Right cardiac atrium (tissue), 5 donors: ENCODE measurements around the gene ZDHHC4. TPM values are rescaled to one million over a fixed set of nuclear protein-coding genes. Genes with fewer than 3 reads are reported as not detected.
"Not testable (repeated sequence)": the region's sequence is repeated elsewhere in the genome, so short reads cannot be mapped to it uniquely, and the experiment has no call there.

Experiments used
- ATAC-seq, 2 donors: fragments of 200-7000 bp; cut with Tn5 transposase; one replicate each; pipeline versions ENCODE4 v1.8.0 to v1.9.1; 2020; ENCODE audit warnings: moderate library complexity in 2 of 2, mild to moderate bottlenecking in 1 of 2
- DNase-seq, 3 donors: peaks; one replicate each; pipeline ENCODE4 v3.0.0-alpha.2; 2020
- H3K27ac ChIP-seq: one replicate; pipeline ENCODE4 v1.5.1; 2013; ENCODE audit warnings: mild to moderate bottlenecking, low read length, control low read depth, moderate library complexity
- H3K27me3 ChIP-seq: one replicate; pipeline ENCODE4 v1.6.1; 2013; ENCODE audit not compliant: control insufficient read depth, insufficient read depth
- H3K4me1 ChIP-seq: one replicate; pipeline ENCODE4 v1.6.1; 2013; ENCODE audit warnings: low read length; ENCODE audit not compliant: control insufficient read depth, insufficient read depth
- H3K4me3 ChIP-seq: one replicate; pipeline ENCODE4 v1.5.1; 2013; ENCODE audit warnings: low read length, control low read depth
- H3K9me3 ChIP-seq: one replicate; pipeline ENCODE4 v1.6.1; 2013; ENCODE audit warnings: low read length; ENCODE audit not compliant: control insufficient read depth
- WGBS: extraction: QIAGEN DNeasy Blood & Tissue Kit; methylation state at CpG from one replicate; pipeline ENCODE4 v1.1.7; 2013; 5-methylcytosine and 5-hydroxymethylcytosine counted together
- intact Hi-C, 4 donors: fragments of 100-400 bp; cut with DNase I; formaldehyde crosslinking; loops; one replicate each; pipeline versions ENCODE4 v1.11.0 to v1.14.0; 2022 to 2023
- polyA plus RNA-seq: library from polyadenylated mRNA; stranded (reverse); fragments of 200-250 nt; gene quantifications from one replicate; pipeline ENCODE4 v1.2.3, GENCODE V29; 2013
- total RNA-seq, 4 donors: library from RNA; stranded (reverse); fragmentation: NEBNext Ultra II Directional; extraction: Animal tissue kit (Norgen Biotek cat#: 25700); gene quantifications; one replicate each; pipeline ENCODE4 v1.2.1, GENCODE V29; 2021
- donor health status: healthy with polysubstance abuse.
- donor health status: DM: no; HTN: yes; CAD: no.
- donor health status: DM: no; HTN: no; CAD: no.
- donor health status: DM: no; HTN: yes; CAD: no; lungs with severe emphysema.
- donor health status: DM: yes; HTN: yes; CAD: no.

ZDHHC4 gene
- total and polyA plus RNA-seq, 5 donors, result 37.1 to 51.7 (median 44.9) TPM

DNA sequence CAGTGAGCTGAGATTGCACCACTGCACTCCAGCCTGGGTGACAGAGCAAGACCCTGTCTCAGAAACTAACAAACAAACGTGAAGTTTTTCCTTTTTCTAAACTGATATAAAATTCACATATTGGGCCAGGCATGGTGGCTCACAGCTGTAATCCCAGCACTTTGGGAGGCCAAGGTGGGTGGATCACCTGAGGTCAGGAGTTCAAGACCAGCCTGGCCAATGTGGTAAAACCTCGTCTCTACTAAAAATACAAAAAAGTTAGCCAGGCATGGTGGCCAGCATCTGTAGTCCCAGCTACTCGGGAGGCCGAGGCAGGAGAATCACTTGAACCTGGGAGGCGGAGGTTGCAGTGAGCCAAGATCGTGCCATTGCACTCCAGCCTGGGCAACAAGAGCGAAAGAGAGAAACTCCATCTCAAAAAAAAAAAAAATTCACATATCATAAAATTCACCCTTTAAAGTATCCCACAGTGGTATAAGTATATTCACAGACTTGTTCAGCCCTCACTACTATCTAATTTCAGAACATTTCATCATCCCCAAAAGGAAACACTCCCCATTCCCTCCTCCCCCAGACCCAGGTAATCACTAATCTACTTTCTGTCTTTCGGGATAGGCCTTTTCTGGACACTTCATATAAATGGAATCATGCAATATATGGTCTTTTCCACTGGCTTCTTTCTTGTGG, 8.6 kb downstream of the ZDHHC4 start:
- H3K4me1 ChIP-seq, intact Hi-C loops, H3K9me3 ChIP-seq, ATAC-seq, H3K27ac ChIP-seq, DNase-seq, H3K4me3 ChIP-seq, H3K27me3 ChIP-seq: not testable (repeated sequence)
- 89% methylated on average over 8 of the region's 8 CpGs for WGBS

- no peak for ATAC-seq
- Histone ChIP-seq H3K4me1 (no peaks in the 10 kb centered on the region), H3K4me3 (no peak overlapping the region), H3K27me3 (no peaks in the 10 kb centered on the region), H3K27ac (no peak overlapping the region), H3K9me3 (no peaks in the 10 kb centered on the region)
- intact Hi-C loops, result no loop called here
- peak in 2 of 3 donors; percentile 51 to 65 for DNase-seq
- WGBS, result 74% methylated on average over 9 of the region's 9 CpGs
Measured at GRCh38 chr7:6588566-6588965, 11.3 kb downstream of the ZDHHC4 start.

DNA sequence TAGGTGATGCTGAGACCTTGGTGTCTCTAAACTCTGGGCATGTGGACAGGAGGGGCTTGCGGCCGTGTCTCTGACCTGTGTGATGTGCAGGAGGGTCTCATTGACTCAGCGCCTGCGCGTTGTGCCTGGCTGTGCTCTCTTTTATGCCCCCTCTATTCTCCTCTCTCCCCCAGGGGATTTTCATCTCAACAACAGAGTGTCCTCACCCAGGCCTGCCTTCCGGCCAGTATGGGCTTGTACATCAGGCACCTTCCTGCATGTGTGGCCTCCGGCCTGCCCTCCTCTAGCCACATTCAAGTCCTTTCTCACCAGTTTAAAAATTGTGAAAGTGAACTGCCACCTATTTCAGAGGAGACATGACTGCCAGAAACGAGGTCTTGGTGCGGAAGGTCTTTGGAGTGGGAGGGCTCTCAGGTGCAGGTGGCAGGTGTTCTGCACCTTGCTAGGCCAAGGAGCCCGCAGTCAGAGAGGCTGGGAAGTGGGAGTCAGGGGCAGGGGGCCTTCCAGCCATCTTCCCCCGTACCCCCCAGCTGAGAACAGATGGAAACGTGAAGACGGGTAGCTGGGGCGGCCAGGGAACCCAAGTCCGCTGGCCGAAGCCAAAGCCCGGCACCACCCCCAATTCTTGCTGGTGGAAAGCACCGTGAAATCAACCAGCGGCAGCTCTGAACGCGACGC, 12.0 kb downstream of the ZDHHC4 start:
- intact Hi-C loops, result no loop called here
- ATAC-seq (peak; percentile 8 to 16), DNase-seq (peak in 2 of 3 donors; percentile 23 to 40)
- WGBS, result 45% methylated on average over 22 of the region's 22 CpGs
- Histone ChIP-seq H3K4me1 (no peaks in the 10 kb centered on the region), H3K9me3 (no peaks in the 10 kb centered on the region), H3K27me3 (no peaks in the 10 kb centered on the region), H3K4me3 (peak overlapping the region; percentile 90), H3K27ac (no peak overlapping the region)

DNA sequence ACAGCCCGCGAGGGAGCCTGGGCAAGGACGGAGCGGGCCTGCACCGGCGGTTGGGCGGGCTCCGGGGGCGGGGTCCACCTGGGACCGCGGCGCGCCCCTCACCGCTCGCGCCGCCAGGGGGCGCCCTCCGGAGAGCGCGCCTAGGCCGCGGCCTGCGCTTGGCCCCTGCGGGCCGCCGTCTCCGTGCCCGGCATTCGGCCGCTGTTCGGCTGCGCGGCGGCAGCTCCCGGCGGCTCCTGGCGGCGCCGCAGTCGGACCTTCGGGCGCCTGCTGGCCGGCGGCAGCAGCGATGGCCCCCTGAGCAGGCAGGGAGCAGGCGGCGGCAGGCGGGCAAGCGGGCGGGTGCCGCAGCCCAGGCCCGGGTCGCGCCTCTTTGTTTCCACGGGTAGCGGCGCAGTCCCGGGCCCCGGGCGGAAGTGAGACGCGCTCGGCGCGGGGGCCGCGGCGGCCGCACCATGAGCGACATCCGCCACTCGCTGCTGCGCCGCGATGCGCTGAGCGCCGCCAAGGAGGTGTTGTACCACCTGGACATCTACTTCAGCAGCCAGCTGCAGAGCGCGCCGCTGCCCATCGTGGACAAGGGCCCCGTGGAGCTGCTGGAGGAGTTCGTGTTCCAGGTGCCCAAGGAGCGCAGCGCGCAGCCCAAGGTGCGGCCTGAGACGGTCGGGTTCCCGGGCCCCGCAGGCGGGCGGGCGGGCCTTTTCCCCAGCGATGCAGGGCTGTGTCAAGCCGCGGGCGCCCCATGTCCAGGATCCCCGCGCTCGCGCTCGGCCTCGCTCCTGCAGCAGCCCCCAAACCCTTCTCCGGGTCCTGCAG, 12.8 kb downstream of the ZDHHC4 start, which contains the start of gene INTS15:
Gene INTS15, plus strand, starts transcription at position 193 of the 816 bp plus-strand sequence. Its CDS starts 263 bp downstream, at position 456.
- intact Hi-C loops, result no loop called here
- WGBS, result under 1% methylated on average over 107 of the region's 107 CpGs
- peak; percentile 95 for ATAC-seq

GRCh38 chr7:6590645-6591110, 13.4 kb downstream of the ZDHHC4 start:
- Histone ChIP-seq H3K27ac (peak overlapping the region; percentile 58), H3K9me3 (no peaks in the 10 kb centered on the region), H3K4me1 (no peaks in the 10 kb centered on the region), H3K4me3 (peak overlapping the region; percentile 90), H3K27me3 (no peaks in the 10 kb centered on the region)
- WGBS, result 9% methylated on average over 10 of the region's 10 CpGs
- ATAC-seq, result no peak
- no peak for DNase-seq
- intact Hi-C loops, result no loop called here

More for the DNA sequence above, 12.8 kb downstream of the ZDHHC4 start, which contains the start of gene INTS15:
- peak within 1 kb of the TSS; percentile 90 for H3K4me3 ChIP-seq
- H3K27me3 ChIP-seq, result no peaks in the 10 kb centered on the region
- H3K9me3 ChIP-seq, result no peaks in the 10 kb centered on the region
- H3K4me1 ChIP-seq, result no peaks in the 10 kb centered on the region
- DNase-seq, result peak; percentile 79 to 92 (median 90)
- H3K27ac ChIP-seq, result peak within 1 kb of the TSS; percentile 90

DNA sequence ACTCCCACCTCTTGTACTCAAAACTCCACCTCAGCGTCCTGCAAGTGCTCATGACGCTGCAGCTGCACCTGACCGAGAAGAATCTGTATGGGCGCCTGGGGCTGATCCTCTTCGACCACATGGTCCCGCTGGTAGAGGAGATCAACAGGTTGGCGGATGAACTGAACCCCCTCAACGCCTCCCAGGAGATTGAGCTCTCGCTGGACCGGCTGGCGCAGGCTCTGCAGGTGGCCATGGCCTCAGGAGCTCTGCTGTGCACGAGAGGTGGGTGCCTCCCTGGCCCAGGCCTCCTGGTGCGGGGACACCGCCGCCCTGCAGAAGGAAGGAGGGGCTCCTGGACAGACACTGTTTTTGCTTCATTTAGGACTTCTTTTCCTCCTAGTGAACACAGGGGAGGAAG, 22.8 kb downstream of the ZDHHC4 start:
- Histone ChIP-seq H3K27me3 (no peaks in the 10 kb centered on the region), H3K9me3 (no peaks in the 10 kb centered on the region), H3K4me3 (no peak overlapping the region), H3K27ac (no peak overlapping the region), H3K4me1 (no peaks in the 10 kb centered on the region)
- peak in 1 of 3 donors; percentile 55 for DNase-seq
- intact Hi-C loops, result no loop called here
- WGBS, result 94% methylated on average over 15 of the region's 15 CpGs
- no peak for ATAC-seq

GRCh38 chr7:6604458-6604857, 27.2 kb downstream of the ZDHHC4 start:
- no peaks in the 10 kb centered on the region for H3K27me3 ChIP-seq
- intact Hi-C loops, result no loop called here
- H3K9me3 ChIP-seq, result no peaks in the 10 kb centered on the region
- DNase-seq (peak in 1 of 3 donors; percentile 10), ATAC-seq (no peak)
- whole genome bisulfite sequencing, result 89% methylated on average over 10 of the region's 10 CpGs
- no peak overlapping the region for H3K4me3 ChIP-seq
- no peaks in the 10 kb centered on the region for H3K4me1 ChIP-seq
- no peak overlapping the region for H3K27ac ChIP-seq

DNA sequence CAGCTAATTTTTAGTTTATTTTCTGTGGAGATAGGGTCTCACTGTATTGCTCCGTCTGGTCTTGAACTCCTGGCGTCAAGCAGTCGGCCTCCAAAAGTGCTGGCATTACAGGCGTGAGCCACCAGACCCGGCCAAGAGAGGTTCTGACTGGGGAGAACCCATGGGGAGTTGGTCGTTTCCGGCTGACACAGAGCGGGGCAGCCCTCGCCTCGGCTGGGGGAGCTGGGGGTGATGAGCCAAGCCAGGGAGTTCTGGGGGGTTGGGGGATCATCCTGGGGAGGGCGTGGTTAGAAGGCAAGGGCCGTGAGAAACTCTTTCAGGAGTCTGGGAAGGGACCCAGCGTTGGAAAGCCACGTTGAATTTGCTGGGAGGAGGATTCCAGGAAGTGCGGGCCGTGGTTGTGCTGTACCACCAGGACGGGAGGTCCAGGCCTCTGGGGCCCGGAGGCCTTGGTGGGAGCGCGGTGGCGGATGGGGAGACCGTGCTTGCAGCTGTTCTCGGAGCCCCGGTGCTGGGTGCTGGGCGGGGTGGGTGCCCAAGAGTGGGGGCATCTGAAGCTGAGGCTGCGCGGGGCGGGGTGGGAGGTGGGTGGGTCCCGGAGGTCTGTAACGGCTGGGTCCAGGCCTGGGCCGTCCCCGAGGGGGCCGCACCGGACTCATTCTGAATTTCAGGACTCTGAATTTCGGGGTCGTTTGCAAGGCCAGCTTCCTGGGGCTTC, 29.8 kb downstream of the ZDHHC4 start:
- ATAC-seq, result peak in 1 of 2 donors; percentile 37
- peak in 1 of 3 donors; percentile 58 for DNase-seq
- no peaks in the 10 kb centered on the region for H3K9me3 ChIP-seq
- intact Hi-C loops, result no loop called here
- no peaks in the 10 kb centered on the region for H3K27me3 ChIP-seq
- 91% methylated on average over 36 of the region's 36 CpGs for WGBS
- H3K4me3 ChIP-seq, result no peak overlapping the region
- no peaks in the 10 kb centered on the region for H3K4me1 ChIP-seq
- no peak overlapping the region for H3K27ac ChIP-seq

DNA sequence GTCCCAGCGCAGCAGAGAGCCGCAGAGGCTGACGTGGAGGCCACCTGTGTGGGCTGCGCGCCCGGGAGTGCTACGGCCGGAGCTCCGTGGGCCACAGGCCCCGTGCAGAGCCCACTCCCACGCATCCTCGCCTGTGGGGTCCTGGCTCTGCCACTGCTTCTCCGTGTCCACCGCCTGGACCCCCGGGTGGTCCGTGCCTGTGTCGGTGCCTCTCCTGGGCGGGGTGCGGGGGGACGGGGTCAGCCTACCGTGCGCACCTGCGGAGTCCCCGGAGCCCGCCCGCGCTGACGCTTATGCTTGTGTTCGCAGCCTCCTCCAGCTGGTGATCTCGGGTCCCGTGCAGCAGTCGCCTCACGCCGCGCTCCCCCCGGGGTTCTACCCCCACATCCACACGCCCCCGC, 30.4 kb downstream of the ZDHHC4 start:
- DNase-seq (peak in 1 of 3 donors; percentile 63), ATAC-seq (peak; percentile 20 to 30)
- 93% methylated on average over 38 of the region's 38 CpGs for WGBS
- H3K4me3 ChIP-seq, result no peak overlapping the region
- intact Hi-C loops, result no loop called here
- H3K27me3 ChIP-seq, result no peaks in the 10 kb centered on the region
- no peak overlapping the region for H3K27ac ChIP-seq
- no peaks in the 10 kb centered on the region for H3K9me3 ChIP-seq
- H3K4me1 ChIP-seq, result no peaks in the 10 kb centered on the region

DNA sequence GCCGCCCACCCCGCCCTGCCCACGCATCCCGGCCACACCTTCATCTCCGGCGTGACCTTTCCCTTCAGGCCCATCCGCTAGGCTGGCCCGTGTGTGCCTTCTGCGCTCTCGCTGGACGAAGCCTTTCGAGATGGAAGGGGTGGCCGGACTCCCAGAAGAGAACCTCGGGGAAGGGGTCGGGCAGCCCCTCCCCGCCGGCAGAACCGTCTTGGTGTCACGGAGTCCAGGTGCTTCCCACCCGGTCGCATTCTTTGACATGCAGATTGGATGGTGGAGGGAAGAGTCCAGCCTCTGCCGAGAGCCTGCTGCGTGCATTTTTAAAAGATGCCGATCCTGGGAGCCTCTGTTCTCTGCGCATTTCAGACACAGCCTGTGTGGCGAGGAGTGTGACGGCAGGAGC, 30.8 kb downstream of the ZDHHC4 start:
- H3K27me3 ChIP-seq, result no peaks in the 10 kb centered on the region
- WGBS, result 90% methylated on average over 27 of the region's 27 CpGs

More for the DNA sequence above, 30.8 kb downstream of the ZDHHC4 start:
- intact Hi-C loops, result no loop called here
- H3K4me3 ChIP-seq, result no peak overlapping the region
- no peaks in the 10 kb centered on the region for H3K4me1 ChIP-seq
- DNase-seq (peak in 1 of 3 donors; percentile 44), ATAC-seq (peak in 1 of 2 donors; percentile 11)
- H3K27ac ChIP-seq, result no peak overlapping the region
- no peaks in the 10 kb centered on the region for H3K9me3 ChIP-seq
